ENCODE data around the gene MPP2. TPM values are rescaled to one million over a fixed set of nuclear protein-coding genes. Genes with fewer than 3 reads are reported as not detected.
"Not testable (repeated sequence)": the region's sequence is repeated elsewhere in the genome, so short reads cannot be mapped to it uniquely, and the experiment has no call there.

MPP2 gene
- total RNA-seq, 4 donors from 2014 or later: 0.18 to 3.6 (median 0.54) TPM

GRCh38 chr17:43900183-43900857 lies 7.0 kb downstream of the MPP2 start:
- intact Hi-C loops (cut with DNase I): no loop called here

GRCh38 chr17:43898446-43898845 lies 8.9 kb downstream of the MPP2 start:
- no peak for DNase-seq
- Histone ChIP-seq H3K9me3 (no peaks in the 10 kb centered on the region), H3K4me3 (no peak overlapping the region), H3K27me3 (peaks cover 0 to 16% (median 0%) of the 10 kb centered on the region in 4 donors), H3K27ac (no peak overlapping the region), H3K4me1 (peaks cover 5 to 38% (median 17%) of the 10 kb centered on the region in 3 donors), H3K36me3 (no peaks in the 10 kb centered on the region)
- no peak for TF ChIP-seq POLR2A (IDR thresholded peaks at IDR 0.05)
- no peak for TF ChIP-seq CTCF (IDR thresholded peaks at IDR 0.05)
- intact Hi-C loops (cut with DNase I): no loop called here
- WGBS, 2 donors: no CpG with 5 or more reads among the region's 1 CpG

More at GRCh38 chr17:43900183-43900857, 7.0 kb downstream of the MPP2 start:
- peaks cover 5 to 39% (median 17%) of the 10 kb centered on the region in 3 donors for H3K4me1 ChIP-seq
- no peak for DNase-seq
- peak overlapping the region; percentile 8 to 64 (median 40) for H3K4me3 ChIP-seq
- no peaks in the 10 kb centered on the region for H3K9me3 ChIP-seq
- H3K27ac ChIP-seq: no peak overlapping the region
- H3K36me3 ChIP-seq: no peaks in the 10 kb centered on the region
- H3K27me3 ChIP-seq: peaks cover 0 to 35% (median 0%) of the 10 kb centered on the region in 4 donors
- TF ChIP-seq CTCF (IDR thresholded peaks at IDR 0.05) (no peak), POLR2A (IDR thresholded peaks at IDR 0.05) (no peak)
- WGBS, 2 donors: 0 to 13% methylated on average over 3 to 5 of the region's 31 CpGs

- peaks cover 5 to 38% (median 17%) of the 10 kb centered on the region in 3 donors for H3K4me1 ChIP-seq
- H3K9me3 ChIP-seq: no peaks in the 10 kb centered on the region
- no peak for DNase-seq
- H3K4me3 ChIP-seq: no peak overlapping the region
- H3K27ac ChIP-seq: no peak overlapping the region
- WGBS, 2 donors: 33 to 40% methylated on average over 3 of the region's 3 CpGs
- no peaks in the 10 kb centered on the region for H3K36me3 ChIP-seq
- intact Hi-C loops (cut with DNase I): no loop called here
- peaks cover 0 to 15% (median 0%) of the 10 kb centered on the region in 4 donors for H3K27me3 ChIP-seq
- no peak for TF ChIP-seq CTCF (IDR thresholded peaks at IDR 0.05)
- TF ChIP-seq POLR2A (IDR thresholded peaks at IDR 0.05): no peak
Measured at GRCh38 chr17:43897831-43898230, 9.5 kb downstream of the MPP2 start.

GRCh38 chr17:43894494-43894893 lies 12.8 kb downstream of the MPP2 start:
- H3K4me1 ChIP-seq: peaks cover 0 to 20% (median under 1%) of the 10 kb centered on the region in 3 donors
- 76 to 79% methylated on average over 3 to 4 of the region's 4 CpGs for WGBS, 2 donors
- intact Hi-C loops (cut with DNase I); DNase-seq; H3K9me3 ChIP-seq; H3K27ac ChIP-seq; H3K4me3 ChIP-seq; H3K36me3 ChIP-seq; H3K27me3 ChIP-seq: not testable (repeated sequence)

- H3K27me3 ChIP-seq: no peaks in the 10 kb centered on the region
- 38 to 54% methylated on average over 4 of the region's 4 CpGs for WGBS, 2 donors
- intact Hi-C loops (cut with DNase I): no loop called here
- DNase-seq: no peak
- no peaks in the 10 kb centered on the region for H3K9me3 ChIP-seq
- H3K36me3 ChIP-seq: no peaks in the 10 kb centered on the region
- TF ChIP-seq POLR2A (IDR thresholded peaks at IDR 0.05): no peak
- TF ChIP-seq CTCF (IDR thresholded peaks at IDR 0.05): no peak
- no peak overlapping the region for H3K4me3 ChIP-seq
- H3K27ac ChIP-seq: no peak overlapping the region
- peaks cover 0 to under 1% (median 0%) of the 10 kb centered on the region in 3 donors for H3K4me1 ChIP-seq
Measured at GRCh38 chr17:43892647-43892952, 14.7 kb downstream of the MPP2 start.
